HepG2 (cell line): Measurements from ENCODE around the gene ANXA7. TPM values are rescaled to one million over a fixed set of nuclear protein-coding genes. Genes with fewer than 3 reads are reported as not detected.

Experiments
- ATF7-NPFF ChIP-seq: sonication (generic); formaldehyde crosslinking; IDR thresholded peaks from 2 replicates; pipeline ENCODE4 v1.8.1; 2023; ENCODE audit warnings: mild to moderate bottlenecking, low read depth, missing genetic modification reagents, moderate library complexity
- CREB1 ChIP-seq, 2 experiments: fragments of 450-650 bp in 1 of 2; IDR thresholded peaks; 2 replicates each; pipeline ENCODE4 v1.6.1; 2016 to 2017; ENCODE audit warnings: control low read depth in 1 of 2, mild to moderate bottlenecking in 1 of 2, missing compliant biosample characterization in 1 of 2, missing genetic modification characterization in 1 of 2
- FOXK2 ChIP-seq: fragments of 450-650 bp; IDR thresholded peaks from 2 replicates; pipeline ENCODE4 v1.6.1; 2016
- FOXO4 ChIP-seq: sonication (generic); formaldehyde crosslinking; conservative IDR thresholded peaks from 2 replicates; pipeline ENCODE4 v1.8.1; 2023; ENCODE audit warnings: missing genetic modification reagents
- HMGXB4 ChIP-seq, 2 experiments: sonication (generic) in 1 of 2; formaldehyde crosslinking in 1 of 2; IDR thresholded peaks; 2 replicates each; pipeline versions ENCODE4 v1.4.0 to v1.6.1; 2018 to 2020; ENCODE audit warnings: missing genetic modification reagents in 2 of 2, borderline replicate concordance in 1 of 2, low read depth in 1 of 2, mild to moderate bottlenecking in 1 of 2, missing biosample characterization in 1 of 2
- RFXAP ChIP-seq: sonication (generic); formaldehyde crosslinking; IDR thresholded peaks from 2 replicates; pipeline ENCODE4 v1.4.0; 2020; ENCODE audit warnings: missing genetic modification reagents, borderline replicate concordance
- THAP7 ChIP-seq: sonication (generic); formaldehyde crosslinking; IDR thresholded peaks from 2 replicates; pipeline ENCODE4 v1.8.1; 2023; ENCODE audit warnings: mild to moderate bottlenecking, missing genetic modification reagents
- ZFX ChIP-seq: sonication (generic); formaldehyde crosslinking; IDR thresholded peaks from 2 replicates; pipeline ENCODE4 v1.4.0; 2020; ENCODE audit warnings: mild to moderate bottlenecking, low read depth, missing genetic modification reagents, moderate library complexity
- ZNF18 ChIP-seq: sonication (generic); formaldehyde crosslinking; IDR thresholded peaks from 2 replicates; pipeline ENCODE4 v1.8.0; 2022; ENCODE audit warnings: mild to moderate bottlenecking, missing genetic modification reagents; ENCODE audit not compliant: insufficient replicate concordance
- ZNF407 ChIP-seq: sonication (generic); formaldehyde crosslinking; IDR thresholded peaks from one replicate; pipeline ENCODE4 v1.5.1; 2020; ENCODE audit warnings: mild to moderate bottlenecking, missing genetic modification reagents; ENCODE audit errors: not compliant biosample characterization
- ZNF841 ChIP-seq: sonication (generic); formaldehyde crosslinking; IDR thresholded peaks from 2 replicates; pipeline ENCODE4 v1.8.1; 2023; ENCODE audit warnings: missing genetic modification reagents, borderline replicate concordance
- polyA plus RNA-seq, 8 experiments: library from polyadenylated mRNA; depleted of rRNA in 3 of 8; stranded (reverse) in 7 of 8; unstranded in 1 of 8; fragments of >200 nt; fragmentation: Illumina TruSeq in 4 of 8; extraction: Trizol in 4 of 8; gene quantifications; 2 replicates each; pipeline versions ENCODE4 v1.2.1 to v1.2.3, GENCODE V29; 2011 to 2016; ENCODE audit warnings: low read depth in 4 of 8, missing spikeins in 1 of 8, mixed read lengths in 1 of 8; ENCODE audit not compliant: insufficient read depth in 1 of 8
- total RNA-seq, 5 experiments: library from RNA; depleted of rRNA; stranded (reverse); fragments of >200 nt; fragmentation: Illumina TruSeq; extraction: Trizol; gene quantifications; 2 replicates each; pipeline ENCODE4 v1.2.3, GENCODE V29; 2016; ENCODE audit warnings: low read depth in 1 of 5

Gene ANXA7
- total and polyA plus RNA-seq, 2 of the 13 experiments (the other 11 are each of a cell fraction or from before 2014, with no cell fraction given): 54.8 to 89.0 TPM

GRCh38 chr10:73413108-73413527 lies 740 bp downstream of the ANXA7 start (continued):
- no peak for TF ChIP-seq FOXO4 (CRISPR knock-in tag)
- TF ChIP-seq ZNF18: no peak
- TF ChIP-seq CREB1 (IDR thresholded peaks at IDR 0.05): peak; percentile 25; the same call in 1 of the 2 replicates
- no peak for TF ChIP-seq CREB1 (CRISPR knock-in tag; IDR thresholded peaks at IDR 0.05)
- no peak; a peak in 1 of 4 replicates for TF ChIP-seq HMGXB4 (CRISPR knock-in tag; IDR thresholded peaks at IDR 0.05; ENCODE audit: borderline replicate concordance in 1 of 2, low read depth in 1 of 2)
- no peak for TF ChIP-seq ATF7-NPFF (CRISPR knock-in tag)
- TF ChIP-seq ZNF841 (CRISPR knock-in tag): no peak
- TF ChIP-seq THAP7 (CRISPR knock-in tag): no peak
- TF ChIP-seq FOXK2: 0 out of 2 replicates have a peak, but pooled peaks have one; percentile 57
- no peak for TF ChIP-seq ZNF407 (CRISPR knock-in tag)
- TF ChIP-seq ZFX (CRISPR knock-in tag): no peak
- TF ChIP-seq RFXAP (CRISPR knock-in tag): 0 out of 2 replicates have a peak, but pooled peaks have one; percentile 12
